Body of pancreas (tissue), 4 donors: Measurements from ENCODE around the gene SLC51B.
A peak's percentile ranks its signal among the peaks of the same experiment; 100 is the strongest.

Experiments
- CTCF ChIP-seq, 7 experiments: fragments of 450-650 bp in 4 of 7; fragments of 200-600 bp in 3 of 7; sonication (generic) in 3 of 7; IDR thresholded peaks; one replicate each; pipeline ENCODE4 v1.5.1; 2016 to 2019; ENCODE audit warnings: antibody characterized with exemption in 7 of 7
- POLR2A ChIP-seq, 3 donors: fragments of 450-650 bp; IDR thresholded peaks; one replicate each; pipeline ENCODE4 v1.6.1; 2016; ENCODE audit warnings: antibody characterized with exemption in 3 of 3, mild to moderate bottlenecking in 2 of 3

- TF ChIP-seq CTCF (IDR thresholded peaks at IDR 0.05), result peak; percentile 19 to 55 (median 46)
- TF ChIP-seq POLR2A (IDR thresholded peaks at IDR 0.05), result no peak
Measured at GRCh38 chr15:65077981-65078352, 32.8 kb downstream of the SLC51B start.
